Gastroesophageal sphincter (tissue), 3 donors: Measurements from ENCODE around the gene C15orf62.

Source experiments
- POLR2A ChIP-seq, 2 donors: fragments of 450-650 bp; IDR thresholded peaks; one replicate each; pipeline ENCODE4 v1.6.1; 2017; ENCODE audit warnings: antibody characterized with exemption in 2 of 2, mild to moderate bottlenecking in 2 of 2, moderate library complexity in 1 of 2
- POLR2AphosphoS5 ChIP-seq: sonication (generic); formaldehyde crosslinking; IDR thresholded peaks from one replicate; pipeline ENCODE4 v1.6.1; 2017; ENCODE audit warnings: antibody characterized with exemption
- TF ChIP-seq, protein P1 (sequence below), 4 experiments: fragments of 200-600 bp in 2 of 4; fragments of 450-650 bp in 2 of 4; sonication (generic) in 1 of 4; IDR thresholded peaks; one replicate each; pipeline ENCODE4 v1.5.1; 2017 to 2019; ENCODE audit warnings: antibody characterized with exemption in 4 of 4, mild to moderate bottlenecking in 2 of 4, moderate library complexity in 2 of 4

DNA sequence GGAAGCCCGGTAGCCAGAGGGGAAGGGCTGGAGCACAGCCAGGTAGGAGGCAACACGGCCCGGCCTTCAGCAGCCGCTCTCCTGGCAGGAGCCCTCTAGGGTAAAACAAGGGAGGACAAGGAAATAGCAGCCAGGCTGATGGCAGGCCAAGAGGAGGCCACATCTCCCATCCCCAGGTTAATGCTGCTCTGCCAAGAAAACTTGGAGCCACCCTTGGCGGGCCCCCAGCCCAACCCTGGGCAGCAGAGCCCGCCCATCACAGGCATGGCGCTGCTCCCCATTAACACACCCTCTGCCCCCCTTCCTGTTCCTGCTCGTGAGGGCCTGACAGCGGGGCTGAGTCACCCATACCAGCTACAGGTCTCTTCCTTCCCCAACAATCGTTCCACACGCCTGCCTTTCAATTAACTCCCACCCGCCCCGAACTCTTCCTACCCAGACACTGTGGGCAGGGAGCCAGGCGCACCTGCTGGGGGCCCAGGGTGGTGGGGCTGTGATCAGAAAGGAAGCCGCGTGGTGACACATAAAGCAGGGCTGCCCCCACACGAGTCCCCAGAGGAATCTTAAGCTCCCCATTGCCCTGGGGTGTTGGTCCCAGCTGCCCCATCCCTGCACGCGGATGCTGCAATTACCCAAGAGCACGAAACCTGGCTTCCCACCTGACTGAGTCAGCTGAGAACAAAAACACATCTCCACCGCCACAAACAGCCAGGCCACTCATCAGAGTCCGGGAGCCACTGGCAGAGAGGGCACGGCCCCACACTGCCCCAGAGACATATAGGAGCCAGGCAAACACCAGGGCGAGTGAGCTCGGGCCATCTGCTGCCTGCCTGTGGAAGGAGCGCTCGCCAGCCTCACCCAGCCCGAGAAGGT lies at the start of gene C15orf62:
- TF ChIP-seq POLR2A (IDR thresholded peaks at IDR 0.05) (no peak), POLR2AphosphoS5 (no peak)
- TF ChIP-seq, protein P1, sequence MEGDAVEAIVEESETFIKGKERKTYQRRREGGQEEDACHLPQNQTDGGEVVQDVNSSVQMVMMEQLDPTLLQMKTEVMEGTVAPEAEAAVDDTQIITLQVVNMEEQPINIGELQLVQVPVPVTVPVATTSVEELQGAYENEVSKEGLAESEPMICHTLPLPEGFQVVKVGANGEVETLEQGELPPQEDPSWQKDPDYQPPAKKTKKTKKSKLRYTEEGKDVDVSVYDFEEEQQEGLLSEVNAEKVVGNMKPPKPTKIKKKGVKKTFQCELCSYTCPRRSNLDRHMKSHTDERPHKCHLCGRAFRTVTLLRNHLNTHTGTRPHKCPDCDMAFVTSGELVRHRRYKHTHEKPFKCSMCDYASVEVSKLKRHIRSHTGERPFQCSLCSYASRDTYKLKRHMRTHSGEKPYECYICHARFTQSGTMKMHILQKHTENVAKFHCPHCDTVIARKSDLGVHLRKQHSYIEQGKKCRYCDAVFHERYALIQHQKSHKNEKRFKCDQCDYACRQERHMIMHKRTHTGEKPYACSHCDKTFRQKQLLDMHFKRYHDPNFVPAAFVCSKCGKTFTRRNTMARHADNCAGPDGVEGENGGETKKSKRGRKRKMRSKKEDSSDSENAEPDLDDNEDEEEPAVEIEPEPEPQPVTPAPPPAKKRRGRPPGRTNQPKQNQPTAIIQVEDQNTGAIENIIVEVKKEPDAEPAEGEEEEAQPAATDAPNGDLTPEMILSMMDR (IDR thresholded peaks at IDR 0.05) = no peak
